Vagina (tissue), 2 donors: Measurements from ENCODE around the gene GUCD1. TPM values are rescaled to one million over a fixed set of nuclear protein-coding genes. Genes with fewer than 3 reads are reported as not detected.
"Not testable (repeated sequence)": the region's sequence is repeated elsewhere in the genome, so short reads cannot be mapped to it uniquely, and the experiment has no call there.

Source experiments
- DNase-seq, 2 donors: peaks; one replicate each; pipeline ENCODE4 v3.0.0-alpha.2; 2017; ENCODE audit errors: extremely low spot score in 2 of 2
- H3K27ac ChIP-seq: fragments of 200-600 bp; sonication (generic); one replicate; pipeline ENCODE4 v1.5.1; 2019
- H3K27me3 ChIP-seq: fragments of 200-600 bp; sonication (generic); one replicate; pipeline ENCODE4 v1.5.1; 2019
- H3K36me3 ChIP-seq, 2 donors: fragments of 200-600 bp; sonication (generic); one replicate each; pipeline ENCODE4 v1.5.1; 2017 to 2019
- H3K4me1 ChIP-seq: fragments of 200-600 bp; sonication (generic); one replicate; pipeline ENCODE4 v1.5.1; 2019
- H3K4me3 ChIP-seq, 2 donors: fragments of 200-600 bp; sonication (generic); 1 replicate in 1 of 2; 2 replicates in 1 of 2; pipeline ENCODE4 v1.5.1; 2016 to 2019
- H3K9me3 ChIP-seq: fragments of 200-600 bp; sonication (generic); one replicate; pipeline ENCODE4 v1.5.1; 2019
- CTCF ChIP-seq, 3 experiments: fragments of 450-650 bp in 2 of 3; fragments of 200-600 bp in 1 of 3; sonication (generic) in 1 of 3; IDR thresholded peaks; one replicate each; pipeline ENCODE4 v1.5.1; 2017 to 2019; ENCODE audit warnings: antibody characterized with exemption in 3 of 3, mild to moderate bottlenecking in 2 of 3, moderate library complexity in 2 of 3
- POLR2A ChIP-seq, 2 donors: fragments of 450-650 bp; IDR thresholded peaks; one replicate each; pipeline ENCODE4 v1.6.1; 2017; ENCODE audit warnings: antibody characterized with exemption in 2 of 2, mild to moderate bottlenecking in 2 of 2, moderate library complexity in 2 of 2
- POLR2AphosphoS5 ChIP-seq, 2 donors: sonication (generic); formaldehyde crosslinking; IDR thresholded peaks; one replicate each; pipeline ENCODE4 v1.9.0; 2017; ENCODE audit warnings: antibody characterized with exemption in 2 of 2, mild to moderate bottlenecking in 2 of 2, low read depth in 1 of 2; ENCODE audit not compliant: insufficient read depth in 1 of 2
- intact Hi-C: fragments of 100-400 bp; cut with DNase I; formaldehyde crosslinking; loops from one replicate; pipeline ENCODE4 v1.15.1; 2023
- total RNA-seq: library from RNA; depleted of rRNA; stranded (reverse); fragments of >200 nt; gene quantifications from one replicate; pipeline ENCODE4 v1.2.3, GENCODE V29; 2016

The GUCD1 gene
- total RNA-seq, result 81.8 TPM

- DNase-seq, result no peak
- no peak for TF ChIP-seq CTCF (IDR thresholded peaks at IDR 0.05)
- peak in 1 of 2 donors; percentile 83 for TF ChIP-seq POLR2A (IDR thresholded peaks at IDR 0.05)
- peaks cover 55% of the 10 kb centered on the region for H3K4me1 ChIP-seq
Observed at GRCh38 chr22:24554313-24555164, at the start of gene GUCD1. Gene GUCD1 (minus strand): TSS chr22:24555138. CDS start chr22:24554991, 147 bp downstream.

GRCh38 chr22:24603770-24604629, 49.1 kb upstream of the GUCD1 start:
- H3K36me3 ChIP-seq, H3K9me3 ChIP-seq, H3K4me3 ChIP-seq, DNase-seq, H3K27me3 ChIP-seq, intact Hi-C loops, H3K27ac ChIP-seq: not testable (repeated sequence)
- peaks cover 11% of the 10 kb centered on the region for H3K4me1 ChIP-seq

More at GRCh38 chr22:24554313-24555164, at the start of gene GUCD1:
- intact Hi-C loops, result no loop called here
- Histone ChIP-seq H3K36me3 (peaks cover 0 to 11% of the 10 kb centered on the region in 2 donors), H3K27ac (peak within 1 kb of the TSS; percentile 99), H3K4me3 (peak within 1 kb of the TSS; percentile 76 to 94), H3K9me3 (no peaks in the 10 kb centered on the region), H3K27me3 (no peaks in the 10 kb centered on the region)

GRCh38 chr22:24602847-24603769, 48.2 kb upstream of the GUCD1 start, which contains the start of gene GGT1:
Gene GGT1 (plus strand): TSS chr22:24603193. CDS start chr22:24611082, 7,889 bp downstream.
- intact Hi-C loops, H3K36me3 ChIP-seq, H3K4me3 ChIP-seq, H3K9me3 ChIP-seq, DNase-seq, H3K27ac ChIP-seq, H3K27me3 ChIP-seq: not testable (repeated sequence)
- peaks cover 11% of the 10 kb centered on the region for H3K4me1 ChIP-seq

- intact Hi-C loops, H3K36me3 ChIP-seq, H3K4me3 ChIP-seq, H3K27me3 ChIP-seq, H3K27ac ChIP-seq, H3K9me3 ChIP-seq, DNase-seq: not testable (repeated sequence)
- peaks cover 11% of the 10 kb centered on the region for H3K4me1 ChIP-seq
Observed at GRCh38 chr22:24602105-24602749, 47.3 kb upstream of the GUCD1 start.

DNA sequence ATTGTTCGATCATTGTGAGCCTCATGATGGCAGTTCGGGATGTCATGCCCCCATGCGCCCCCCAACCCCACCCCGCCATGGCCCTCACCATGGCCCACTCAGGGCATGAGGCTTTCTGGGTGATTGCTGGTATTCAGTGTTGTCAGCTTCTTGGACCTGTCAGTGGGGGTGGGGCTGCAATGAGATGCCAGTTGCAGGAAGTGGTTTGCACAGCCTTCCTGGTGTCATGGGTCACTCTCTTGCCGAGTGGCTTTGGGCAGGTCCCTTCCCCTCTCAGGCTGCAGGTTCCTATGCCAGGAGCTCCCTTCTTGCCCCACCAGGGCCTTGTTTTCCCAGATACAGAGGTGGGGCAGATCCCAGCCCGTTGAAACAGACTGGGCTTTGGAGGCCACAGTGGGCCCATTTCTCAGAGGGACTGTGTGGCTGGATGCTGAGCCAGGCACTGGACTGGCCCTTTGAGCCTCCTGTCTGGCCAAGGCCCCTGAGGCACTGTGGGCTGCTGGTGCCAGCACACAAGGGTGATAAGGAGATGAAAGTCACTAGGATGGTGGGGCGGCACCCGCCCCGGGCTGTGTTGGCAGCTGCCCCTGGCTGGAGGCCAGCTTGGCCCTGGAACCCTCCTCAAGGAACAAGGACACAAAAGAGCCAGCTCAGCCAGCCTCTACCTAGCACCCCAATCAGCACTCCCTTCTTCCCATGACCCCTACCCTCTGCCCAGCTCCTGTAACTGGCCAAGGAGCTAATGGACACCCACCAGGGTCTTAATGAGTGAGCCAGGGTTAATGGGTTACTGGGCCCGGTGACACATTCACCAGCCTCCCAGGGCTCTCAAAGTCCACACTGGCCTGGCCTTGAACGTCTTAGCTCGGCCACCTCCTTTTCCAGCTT, 46.5 kb upstream of the GUCD1 start:
- H3K4me3 ChIP-seq, result no peak overlapping the region
- DNase-seq, result no peak
- no peaks in the 10 kb centered on the region for H3K9me3 ChIP-seq
- TF ChIP-seq CTCF (IDR thresholded peaks at IDR 0.05) (no peak), POLR2AphosphoS5 (IDR thresholded peaks at IDR 0.05; ENCODE audit: insufficient read depth in 1 of 2, low read depth in 1 of 2) (no peak), POLR2A (IDR thresholded peaks at IDR 0.05) (no peak)
- peaks cover 11% of the 10 kb centered on the region for H3K4me1 ChIP-seq
- H3K27ac ChIP-seq, result no peak overlapping the region
- intact Hi-C loops, result no loop called here
- H3K36me3 ChIP-seq, result no peaks in the 10 kb centered on the region
- no peaks in the 10 kb centered on the region for H3K27me3 ChIP-seq

DNA sequence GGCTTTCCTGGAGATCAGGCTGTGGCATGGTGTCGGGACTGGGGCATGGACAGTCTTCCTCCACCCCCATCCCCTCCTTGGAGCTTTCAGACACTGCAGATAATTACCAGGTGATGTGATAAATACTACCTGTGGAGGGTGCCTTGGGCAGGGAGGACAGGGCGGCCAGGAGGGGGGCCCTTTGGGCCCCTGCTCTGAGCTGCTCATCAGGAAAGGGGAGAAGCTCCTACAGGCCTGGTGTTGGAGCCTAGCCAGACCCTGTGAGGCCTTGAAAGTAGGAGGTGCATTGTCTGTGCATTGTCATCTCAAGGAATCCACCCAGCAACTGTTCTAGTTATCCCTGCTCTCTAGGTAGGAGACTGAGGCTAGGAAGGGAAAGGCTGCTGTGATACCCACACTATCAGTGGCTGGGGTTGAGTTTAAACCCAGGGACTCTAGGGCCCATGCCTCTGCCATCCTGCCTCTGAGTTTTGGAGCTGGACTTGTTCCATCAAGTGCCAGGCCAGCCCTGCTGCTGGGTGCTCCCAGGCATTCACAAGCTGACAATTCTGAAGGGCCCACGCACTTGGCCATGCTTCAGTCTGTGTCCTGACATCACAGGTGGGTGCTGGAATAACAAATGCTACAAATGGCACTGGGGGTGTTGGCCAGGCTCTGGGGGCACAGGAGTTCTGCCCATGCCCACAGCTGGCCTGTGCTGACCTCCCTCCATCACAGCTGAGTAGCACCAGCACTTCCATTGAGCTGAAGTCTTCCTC, 45.2 kb upstream of the GUCD1 start:
- DNase-seq, intact Hi-C loops, H3K36me3 ChIP-seq, H3K9me3 ChIP-seq, H3K4me3 ChIP-seq, H3K27ac ChIP-seq, H3K27me3 ChIP-seq: not testable (repeated sequence)
- H3K4me1 ChIP-seq, result peaks cover 11% of the 10 kb centered on the region
